Measurements from ENCODE around the gene HLA-DRB1. TPM values are rescaled to one million over a fixed set of nuclear protein-coding genes. Genes with fewer than 3 reads are reported as not detected.

The HLA-DRB1 gene
- total and polyA plus RNA-seq, 2 experiments from 2014 or later: 0.38 to 1.5 TPM

DNA sequence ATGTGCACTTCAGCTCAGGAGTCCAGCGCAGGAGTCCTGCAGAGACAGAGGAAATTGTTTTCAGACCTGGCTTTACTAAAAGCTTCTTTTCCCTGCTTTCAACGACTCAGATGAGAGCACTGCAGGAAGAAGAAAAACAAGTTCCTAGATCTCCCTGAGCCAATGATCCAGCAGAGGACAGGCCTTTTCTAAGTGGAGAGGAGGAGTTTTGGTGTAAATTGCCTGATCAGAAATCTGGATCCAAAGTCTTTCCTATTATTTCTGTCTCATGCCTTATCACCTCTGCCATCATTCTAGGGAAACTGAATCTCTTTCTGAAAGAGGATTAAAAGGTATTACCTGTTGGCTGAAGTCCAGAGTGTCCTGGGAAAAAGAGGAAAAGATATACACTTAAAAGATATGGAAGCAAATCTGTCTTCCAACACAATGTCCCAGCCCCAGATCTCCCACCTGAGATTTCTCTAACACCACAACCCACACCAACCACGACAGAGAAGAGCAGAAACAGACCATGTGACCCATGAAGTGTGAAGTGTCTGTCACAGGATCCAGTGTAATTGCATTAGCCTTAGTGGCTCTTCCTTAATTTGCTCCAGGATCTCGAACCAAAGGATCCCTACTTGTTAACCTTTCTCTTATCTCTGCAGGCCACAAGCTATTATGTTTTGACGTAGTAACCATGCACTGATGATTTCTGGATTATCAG, 36.5 kb downstream of the HLA-DRB1 start (continued):
- TF ChIP-seq, protein P1, sequence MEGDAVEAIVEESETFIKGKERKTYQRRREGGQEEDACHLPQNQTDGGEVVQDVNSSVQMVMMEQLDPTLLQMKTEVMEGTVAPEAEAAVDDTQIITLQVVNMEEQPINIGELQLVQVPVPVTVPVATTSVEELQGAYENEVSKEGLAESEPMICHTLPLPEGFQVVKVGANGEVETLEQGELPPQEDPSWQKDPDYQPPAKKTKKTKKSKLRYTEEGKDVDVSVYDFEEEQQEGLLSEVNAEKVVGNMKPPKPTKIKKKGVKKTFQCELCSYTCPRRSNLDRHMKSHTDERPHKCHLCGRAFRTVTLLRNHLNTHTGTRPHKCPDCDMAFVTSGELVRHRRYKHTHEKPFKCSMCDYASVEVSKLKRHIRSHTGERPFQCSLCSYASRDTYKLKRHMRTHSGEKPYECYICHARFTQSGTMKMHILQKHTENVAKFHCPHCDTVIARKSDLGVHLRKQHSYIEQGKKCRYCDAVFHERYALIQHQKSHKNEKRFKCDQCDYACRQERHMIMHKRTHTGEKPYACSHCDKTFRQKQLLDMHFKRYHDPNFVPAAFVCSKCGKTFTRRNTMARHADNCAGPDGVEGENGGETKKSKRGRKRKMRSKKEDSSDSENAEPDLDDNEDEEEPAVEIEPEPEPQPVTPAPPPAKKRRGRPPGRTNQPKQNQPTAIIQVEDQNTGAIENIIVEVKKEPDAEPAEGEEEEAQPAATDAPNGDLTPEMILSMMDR (conservative IDR thresholded peaks at IDR 0.05; ENCODE audit: low read depth in 2 of 2): no peak
- no peak for TF ChIP-seq EZH2phosphoT487 (IDR thresholded peaks at IDR 0.05; ENCODE audit: unreplicated experiment)
- TF ChIP-seq, protein P2, sequence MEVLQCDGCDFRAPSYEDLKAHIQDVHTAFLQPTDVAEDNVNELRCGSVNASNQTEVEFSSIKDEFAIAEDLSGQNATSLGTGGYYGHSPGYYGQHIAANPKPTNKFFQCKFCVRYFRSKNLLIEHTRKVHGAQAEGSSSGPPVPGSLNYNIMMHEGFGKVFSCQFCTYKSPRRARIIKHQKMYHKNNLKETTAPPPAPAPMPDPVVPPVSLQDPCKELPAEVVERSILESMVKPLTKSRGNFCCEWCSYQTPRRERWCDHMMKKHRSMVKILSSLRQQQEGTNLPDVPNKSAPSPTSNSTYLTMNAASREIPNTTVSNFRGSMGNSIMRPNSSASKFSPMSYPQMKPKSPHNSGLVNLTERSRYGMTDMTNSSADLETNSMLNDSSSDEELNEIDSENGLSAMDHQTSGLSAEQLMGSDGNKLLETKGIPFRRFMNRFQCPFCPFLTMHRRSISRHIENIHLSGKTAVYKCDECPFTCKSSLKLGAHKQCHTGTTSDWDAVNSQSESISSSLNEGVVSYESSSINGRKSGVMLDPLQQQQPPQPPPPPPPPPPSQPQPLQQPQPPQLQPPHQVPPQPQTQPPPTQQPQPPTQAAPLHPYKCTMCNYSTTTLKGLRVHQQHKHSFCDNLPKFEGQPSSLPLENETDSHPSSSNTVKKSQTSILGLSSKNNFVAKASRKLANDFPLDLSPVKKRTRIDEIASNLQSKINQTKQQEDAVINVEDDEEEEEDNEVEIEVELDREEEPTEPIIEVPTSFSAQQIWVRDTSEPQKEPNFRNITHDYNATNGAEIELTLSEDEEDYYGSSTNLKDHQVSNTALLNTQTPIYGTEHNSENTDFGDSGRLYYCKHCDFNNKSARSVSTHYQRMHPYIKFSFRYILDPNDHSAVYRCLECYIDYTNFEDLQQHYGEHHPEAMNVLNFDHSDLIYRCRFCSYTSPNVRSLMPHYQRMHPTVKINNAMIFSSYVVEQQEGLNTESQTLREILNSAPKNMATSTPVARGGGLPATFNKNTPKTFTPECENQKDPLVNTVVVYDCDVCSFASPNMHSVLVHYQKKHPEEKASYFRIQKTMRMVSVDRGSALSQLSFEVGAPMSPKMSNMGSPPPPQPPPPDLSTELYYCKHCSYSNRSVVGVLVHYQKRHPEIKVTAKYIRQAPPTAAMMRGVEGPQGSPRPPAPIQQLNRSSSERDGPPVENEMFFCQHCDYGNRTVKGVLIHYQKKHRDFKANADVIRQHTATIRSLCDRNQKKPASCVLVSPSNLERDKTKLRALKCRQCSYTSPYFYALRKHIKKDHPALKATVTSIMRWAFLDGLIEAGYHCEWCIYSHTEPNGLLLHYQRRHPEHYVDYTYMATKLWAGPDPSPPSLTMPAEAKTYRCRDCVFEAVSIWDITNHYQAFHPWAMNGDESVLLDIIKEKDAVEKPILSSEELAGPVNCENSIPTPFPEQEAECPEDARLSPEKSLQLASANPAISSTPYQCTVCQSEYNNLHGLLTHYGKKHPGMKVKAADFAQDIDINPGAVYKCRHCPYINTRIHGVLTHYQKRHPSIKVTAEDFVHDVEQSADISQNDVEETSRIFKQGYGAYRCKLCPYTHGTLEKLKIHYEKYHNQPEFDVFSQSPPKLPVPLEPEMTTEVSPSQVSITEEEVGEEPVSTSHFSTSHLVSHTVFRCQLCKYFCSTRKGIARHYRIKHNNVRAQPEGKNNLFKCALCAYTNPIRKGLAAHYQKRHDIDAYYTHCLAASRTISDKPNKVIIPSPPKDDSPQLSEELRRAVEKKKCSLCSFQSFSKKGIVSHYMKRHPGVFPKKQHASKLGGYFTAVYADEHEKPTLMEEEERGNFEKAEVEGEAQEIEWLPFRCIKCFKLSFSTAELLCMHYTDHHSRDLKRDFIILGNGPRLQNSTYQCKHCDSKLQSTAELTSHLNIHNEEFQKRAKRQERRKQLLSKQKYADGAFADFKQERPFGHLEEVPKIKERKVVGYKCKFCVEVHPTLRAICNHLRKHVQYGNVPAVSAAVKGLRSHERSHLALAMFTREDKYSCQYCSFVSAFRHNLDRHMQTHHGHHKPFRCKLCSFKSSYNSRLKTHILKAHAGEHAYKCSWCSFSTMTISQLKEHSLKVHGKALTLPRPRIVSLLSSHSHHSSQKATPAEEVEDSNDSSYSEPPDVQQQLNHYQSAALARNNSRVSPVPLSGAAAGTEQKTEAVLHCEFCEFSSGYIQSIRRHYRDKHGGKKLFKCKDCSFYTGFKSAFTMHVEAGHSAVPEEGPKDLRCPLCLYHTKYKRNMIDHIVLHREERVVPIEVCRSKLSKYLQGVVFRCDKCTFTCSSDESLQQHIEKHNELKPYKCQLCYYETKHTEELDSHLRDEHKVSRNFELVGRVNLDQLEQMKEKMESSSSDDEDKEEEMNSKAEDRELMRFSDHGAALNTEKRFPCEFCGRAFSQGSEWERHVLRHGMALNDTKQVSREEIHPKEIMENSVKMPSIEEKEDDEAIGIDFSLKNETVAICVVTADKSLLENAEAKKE (CRISPR knock-in tag; IDR thresholded peaks at IDR 0.05): no peak

DNA sequence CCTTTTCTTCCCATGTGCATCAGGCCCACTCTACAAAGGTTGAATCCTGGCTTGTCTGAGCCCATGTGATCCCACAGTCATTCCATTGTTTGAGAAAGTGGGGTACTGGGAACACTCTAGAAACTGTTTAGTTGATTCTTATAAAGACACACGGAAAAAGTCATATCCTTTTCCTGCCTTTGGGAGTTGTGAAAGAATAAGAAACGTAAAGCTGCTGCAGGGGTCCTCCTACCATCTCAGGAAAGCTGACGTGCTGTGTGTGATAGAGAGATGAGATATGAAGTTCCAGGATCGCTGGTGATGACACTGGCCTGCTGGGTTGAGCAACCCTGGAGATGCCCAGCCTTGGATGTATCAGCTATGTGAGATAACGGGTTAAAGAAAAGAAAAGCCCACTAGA, 38.2 kb downstream of the HLA-DRB1 start:
- no peaks in the 10 kb centered on the region for H3K27me3 ChIP-seq (ENCODE audit: insufficient read depth)
- H3K4me2 ChIP-seq: no peak overlapping the region
- H3K36me3 ChIP-seq (ENCODE audit: insufficient read depth): no peaks in the 10 kb centered on the region
- H3K9me3 Mint-ChIP-seq: no peaks in the 10 kb centered on the region
- H2AFZ ChIP-seq: no peak overlapping the region
- no peak overlapping the region for H3K4me3 ChIP-seq
- H3K27me3 Mint-ChIP-seq (ENCODE audit: insufficient read depth, low read depth, poor library complexity): peaks cover 2% of the 10 kb centered on the region
- H3K4me1 Mint-ChIP-seq: peaks cover 12% of the 10 kb centered on the region
- no peaks in the 10 kb centered on the region for H3K79me2 ChIP-seq (replicated peaks; ENCODE audit: insufficient read depth)
- no peaks in the 10 kb centered on the region for H3K9me2 ChIP-seq (ENCODE audit: insufficient read depth)
- no peaks in the 10 kb centered on the region for H3K4me1 ChIP-seq (ENCODE audit: insufficient read depth)
- H3K36me3 Mint-ChIP-seq (ENCODE audit: low read depth): no peaks in the 10 kb centered on the region
- H3K27ac ChIP-seq (ENCODE audit: low read depth): no peak overlapping the region
- no peaks in the 10 kb centered on the region for H3F3A ChIP-seq (replicated peaks; ENCODE audit: low read depth)
- no peak for DNase-seq (ENCODE audit: low spot score)
- ATAC-seq: no peak
- no peaks in the 10 kb centered on the region for H4K20me1 ChIP-seq (replicated peaks; ENCODE audit: insufficient read depth)
- TF ChIP-seq JUNB (IDR thresholded peaks at IDR 0.05; ENCODE audit: unreplicated experiment) (no peak), NANOG (IDR thresholded peaks at IDR 0.05; ENCODE audit: borderline replicate concordance) (no peak)
- H3K27ac Mint-ChIP-seq: no peak overlapping the region
- no peak overlapping the region for H3K4me3 Mint-ChIP-seq

Measured in GM23338 (cell line).